ENCODE data around the gene DEXI.

- TF ChIP-seq CTCF (IDR thresholded peaks at IDR 0.05) (no peak), POLR2A (IDR thresholded peaks at IDR 0.05) (no peak)
These were observed 36.7 kb upstream of the DEXI start for GRCh38 chr16:10978871-10979446.

Measured in thyroid gland (tissue), 4 donors.